IPS-15b (cell line): ENCODE data around the gene RAB17.
"Not testable (repeated sequence)": the region's sequence is repeated elsewhere in the genome, so short reads cannot be mapped to it uniquely, and the experiment has no call there.

Source experiments
- H3K27me3 ChIP-seq: one replicate; pipeline ENCODE4 v1.6.1; 2013; ENCODE audit warnings: low read length; ENCODE audit not compliant: control insufficient read depth, insufficient read depth
- H3K36me3 ChIP-seq: one replicate; pipeline ENCODE4 v1.6.1; 2013; ENCODE audit warnings: low read length; ENCODE audit not compliant: control insufficient read depth, insufficient read depth
- H3K4me1 ChIP-seq: one replicate; pipeline ENCODE4 v1.6.1; 2013; ENCODE audit warnings: mild to moderate bottlenecking, low read length; ENCODE audit not compliant: control insufficient read depth, insufficient read depth
- H3K4me3 ChIP-seq: one replicate; pipeline ENCODE4 v1.5.1; 2013; ENCODE audit warnings: low read depth, low read length
- H3K9ac ChIP-seq: one replicate; pipeline ENCODE4 v1.6.1; 2013; ENCODE audit warnings: low read depth, mild to moderate bottlenecking, low read length
- H3K9me3 ChIP-seq: one replicate; pipeline ENCODE4 v1.6.1; 2013; ENCODE audit warnings: mild to moderate bottlenecking, low read length; ENCODE audit not compliant: control insufficient read depth, insufficient read depth

Gene RAB17

GRCh38 chr2:237603049-237603717 lies 12.6 kb upstream of the RAB17 start:
- Histone ChIP-seq H3K9ac (no peak overlapping the region), H3K36me3 (no peaks in the 10 kb centered on the region), H3K4me3 (no peak overlapping the region), H3K4me1 (peaks cover 18% of the 10 kb centered on the region), H3K9me3 (no peaks in the 10 kb centered on the region), H3K27me3 (peaks cover 5% of the 10 kb centered on the region)

GRCh38 chr2:237602409-237602808 lies 11.9 kb upstream of the RAB17 start:
- Histone ChIP-seq H3K36me3 (no peaks in the 10 kb centered on the region), H3K9ac (no peak overlapping the region), H3K27me3 (peaks cover 5% of the 10 kb centered on the region), H3K9me3 (no peaks in the 10 kb centered on the region), H3K4me3 (no peak overlapping the region), H3K4me1 (peaks cover 18% of the 10 kb centered on the region)

- Histone ChIP-seq H3K36me3 (no peaks in the 10 kb centered on the region), H3K9ac (no peak overlapping the region), H3K4me3 (no peak overlapping the region), H3K27me3 (peaks cover 5% of the 10 kb centered on the region), H3K9me3 (no peaks in the 10 kb centered on the region), H3K4me1 (peaks cover 18% of the 10 kb centered on the region)
Observed at GRCh38 chr2:237601453-237602116, 11.1 kb upstream of the RAB17 start.

DNA sequence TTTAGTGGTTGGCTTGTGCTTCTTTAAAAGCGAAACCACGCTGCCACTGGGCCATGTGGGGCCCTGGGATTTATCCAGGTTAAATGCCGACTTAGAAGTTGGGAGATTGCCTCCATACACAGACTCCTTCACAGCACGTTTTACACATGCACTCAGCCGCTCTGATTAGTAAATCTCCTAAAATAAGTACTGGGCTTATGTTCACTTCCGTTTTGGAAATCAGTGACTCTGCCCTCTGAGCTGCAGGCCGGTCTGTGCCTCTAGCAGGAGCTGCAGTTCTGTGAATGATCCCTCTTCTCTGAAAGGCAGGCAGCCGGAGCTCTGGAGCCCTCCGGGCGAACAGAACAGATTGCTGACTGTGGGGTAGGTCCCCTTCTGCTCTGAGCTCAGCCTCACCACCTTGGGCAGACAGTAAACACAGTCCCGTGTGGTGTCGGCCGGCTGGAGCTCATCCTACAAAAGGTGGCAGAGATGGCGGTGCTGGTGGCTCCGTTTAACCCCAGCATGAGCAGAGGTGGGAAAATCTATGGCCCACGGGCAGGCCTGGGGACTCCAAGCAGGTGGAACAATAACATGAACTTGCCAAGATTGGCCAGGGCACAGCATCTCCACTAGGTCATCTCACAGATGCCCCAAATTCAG lies 9.8 kb upstream of the RAB17 start:
- Histone ChIP-seq H3K27me3 (peaks cover 5% of the 10 kb centered on the region), H3K4me3 (no peak overlapping the region), H3K9ac (no peak overlapping the region), H3K4me1 (peaks cover 18% of the 10 kb centered on the region), H3K36me3 (no peaks in the 10 kb centered on the region), H3K9me3 (no peaks in the 10 kb centered on the region)

DNA sequence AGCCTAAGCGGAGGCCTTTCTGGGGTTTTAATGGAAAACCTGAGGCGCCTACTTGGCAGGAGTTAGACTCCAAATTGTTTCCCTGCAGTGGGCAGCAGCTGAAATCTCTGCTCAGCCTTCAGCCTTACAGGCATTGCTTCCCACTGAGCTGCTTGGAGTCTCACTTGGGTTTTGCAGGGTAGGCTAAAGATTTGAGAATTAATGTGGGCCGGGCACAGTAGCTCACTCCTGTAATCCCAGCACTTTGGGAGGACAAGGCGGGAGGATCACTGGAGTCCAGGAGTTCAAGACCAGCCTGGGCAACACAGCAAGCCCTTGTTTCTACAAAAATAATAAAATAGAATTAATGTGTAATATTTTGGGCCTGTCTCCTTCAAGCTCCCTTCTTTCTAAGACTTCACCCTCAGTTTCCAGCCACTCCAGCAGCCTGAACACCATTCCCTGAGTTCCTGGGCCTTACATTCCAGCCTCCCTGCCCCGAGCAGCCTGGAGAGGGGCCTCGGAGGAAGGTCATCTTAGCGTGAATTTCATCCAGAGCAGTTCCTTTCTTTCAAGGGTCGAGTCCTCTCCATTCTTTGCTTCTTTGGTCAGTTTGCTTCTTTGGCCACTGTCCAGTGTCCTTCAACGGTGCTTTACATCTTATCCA lies 9.1 kb upstream of the RAB17 start:
- H3K4me1 ChIP-seq: peaks cover 19% of the 10 kb centered on the region
- H3K4me3 ChIP-seq: no peak overlapping the region
- no peaks in the 10 kb centered on the region for H3K36me3 ChIP-seq
- H3K27me3 ChIP-seq: peaks cover 5% of the 10 kb centered on the region
- no peak overlapping the region for H3K9ac ChIP-seq
- H3K9me3 ChIP-seq: no peaks in the 10 kb centered on the region

- Histone ChIP-seq H3K4me1 (peaks cover 28% of the 10 kb centered on the region), H3K36me3 (no peaks in the 10 kb centered on the region), H3K9me3 (no peaks in the 10 kb centered on the region), H3K27me3 (peaks cover 5% of the 10 kb centered on the region), H3K4me3 (no peak overlapping the region), H3K9ac (no peak overlapping the region)
Observed at GRCh38 chr2:237598468-237599208, 8.1 kb upstream of the RAB17 start.

DNA sequence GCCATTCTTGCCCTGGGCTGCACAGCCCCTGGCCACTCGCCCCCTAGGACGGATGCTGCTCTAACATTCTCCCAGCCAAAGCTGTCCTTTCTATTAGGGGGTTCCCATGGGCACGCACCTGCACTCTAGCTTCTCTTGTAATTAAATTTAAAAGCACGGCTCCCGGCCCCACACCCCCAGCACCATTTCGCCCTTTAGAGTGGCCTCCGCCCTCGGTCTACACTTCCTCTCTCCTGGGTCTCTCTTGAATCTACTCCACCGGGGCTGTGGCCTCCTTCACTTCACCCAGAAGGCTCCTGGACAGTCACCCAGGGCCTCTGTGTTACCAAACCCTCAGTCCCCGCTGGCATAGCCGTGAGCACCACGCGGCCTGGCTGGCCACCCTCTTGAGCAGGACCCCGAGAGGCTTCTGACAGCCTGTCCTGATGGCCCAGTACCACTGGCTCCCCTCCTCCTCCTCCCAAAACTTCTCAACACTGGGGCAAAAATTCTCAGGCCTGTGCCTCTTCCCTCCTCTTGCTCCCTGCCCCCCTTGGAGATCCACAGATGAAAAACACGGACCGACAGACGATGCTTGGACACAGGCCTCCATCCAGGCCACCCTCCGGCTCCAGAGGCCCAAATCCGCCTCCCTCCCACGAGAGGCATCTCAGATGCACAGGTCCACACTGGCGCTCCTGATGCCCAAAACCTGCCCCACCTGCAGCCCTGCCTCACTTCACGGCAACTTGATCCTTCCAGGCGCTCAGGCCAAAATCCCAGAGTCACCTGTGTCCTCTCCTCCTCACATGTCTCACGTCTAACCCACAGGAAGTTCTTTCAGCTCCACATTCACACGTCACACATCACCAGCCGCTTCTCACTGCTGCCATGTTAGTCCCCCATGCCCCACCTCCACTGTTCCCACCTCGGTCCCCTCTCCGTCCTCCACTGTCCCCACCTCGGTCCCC lies 6.9 kb upstream of the RAB17 start:
- no peak overlapping the region for H3K4me3 ChIP-seq
- no peak overlapping the region for H3K9ac ChIP-seq
- no peaks in the 10 kb centered on the region for H3K9me3 ChIP-seq
- no peaks in the 10 kb centered on the region for H3K36me3 ChIP-seq
- peaks cover 22% of the 10 kb centered on the region for H3K4me1 ChIP-seq
- peaks cover 5% of the 10 kb centered on the region for H3K27me3 ChIP-seq

GRCh38 chr2:237596520-237597195 lies 6.1 kb upstream of the RAB17 start:
- Histone ChIP-seq H3K4me1 (peaks cover 15% of the 10 kb centered on the region), H3K27me3 (peaks cover 5% of the 10 kb centered on the region), H3K9me3 (no peaks in the 10 kb centered on the region), H3K9ac (no peak overlapping the region), H3K4me3 (no peak overlapping the region), H3K36me3 (no peaks in the 10 kb centered on the region)

GRCh38 chr2:237595829-237596519 lies 5.4 kb upstream of the RAB17 start:
- H3K9ac ChIP-seq, H3K36me3 ChIP-seq, H3K27me3 ChIP-seq, H3K9me3 ChIP-seq, H3K4me3 ChIP-seq: not testable (repeated sequence)
- peaks cover 10% of the 10 kb centered on the region for H3K4me1 ChIP-seq

DNA sequence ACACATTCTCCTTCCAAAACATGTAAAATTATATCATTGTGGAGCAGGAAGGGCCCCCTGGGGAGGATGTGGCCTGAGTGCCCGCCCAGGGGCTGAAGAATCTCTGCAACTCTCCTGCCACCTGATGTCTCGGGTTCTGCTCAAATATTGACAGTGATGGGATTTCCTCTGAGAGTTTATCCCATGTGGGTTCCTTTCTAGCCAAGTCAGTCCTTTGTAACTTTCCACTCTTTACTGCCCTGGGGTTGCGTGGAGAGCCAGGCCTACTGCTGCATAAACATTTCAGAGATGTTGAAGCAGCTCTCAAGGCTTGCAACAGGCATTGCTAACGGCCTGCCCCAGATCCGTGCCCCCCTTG lies 4.0 kb upstream of the RAB17 start:
- Histone ChIP-seq H3K9me3 (no peaks in the 10 kb centered on the region), H3K27me3 (no peaks in the 10 kb centered on the region), H3K9ac (no peak overlapping the region), H3K4me3 (no peak overlapping the region), H3K4me1 (peaks cover 13% of the 10 kb centered on the region), H3K36me3 (no peaks in the 10 kb centered on the region)
